HG03139 (cell line): ENCODE results near the gene ABHD16B.

ENCODE experiments used
- ATAC-seq: cut with Tn5 transposase; IDR thresholded peaks from one replicate; pipeline ENCODE4 v1.9.1; 2021; ENCODE audit not compliant: unreplicated experiment

ABHD16B gene

GRCh38 chr20:63894358-63895201 is 33.3 kb downstream of the ABHD16B start, which contains the start of gene DNAJC5:
Gene DNAJC5 (plus strand): TSS chr20:63895126. CDS start chr20:63928346, 33,220 bp downstream.
- peak; percentile 80 for ATAC-seq

GRCh38 chr20:63895202-63895951 is 34.1 kb downstream of the ABHD16B start:
- ATAC-seq, result peak; percentile 12

- no peak for ATAC-seq
Measured at GRCh38 chr20:63895952-63896263, 34.6 kb downstream of the ABHD16B start.

- ATAC-seq, result no peak
Measured at GRCh38 chr20:63896264-63897105, 35.2 kb downstream of the ABHD16B start.

- ATAC-seq, result no peak
Measured at GRCh38 chr20:63897978-63898561, 36.8 kb downstream of the ABHD16B start.

GRCh38 chr20:63898882-63899558 is 37.7 kb downstream of the ABHD16B start:
- no peak for ATAC-seq

DNA sequence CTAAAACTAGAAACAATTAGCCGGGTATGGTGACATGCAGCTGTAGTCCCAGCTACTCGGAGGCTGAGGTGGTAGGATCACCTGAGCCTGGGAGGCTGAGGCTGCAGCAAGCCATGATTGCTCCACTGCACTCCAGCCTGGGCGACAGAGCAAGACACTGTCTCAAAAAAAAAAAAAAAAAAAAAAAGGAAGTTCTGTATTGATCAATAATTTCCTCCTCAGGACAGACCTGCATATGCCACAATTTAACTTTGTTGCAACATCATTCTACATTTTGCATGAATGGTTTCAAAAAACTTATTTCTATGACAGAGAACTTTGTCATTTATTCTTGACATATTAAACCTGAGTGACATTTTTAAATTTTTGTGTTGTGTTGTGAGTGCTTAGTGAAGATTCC is 39.1 kb downstream of the ABHD16B start:
- no peak for ATAC-seq

DNA sequence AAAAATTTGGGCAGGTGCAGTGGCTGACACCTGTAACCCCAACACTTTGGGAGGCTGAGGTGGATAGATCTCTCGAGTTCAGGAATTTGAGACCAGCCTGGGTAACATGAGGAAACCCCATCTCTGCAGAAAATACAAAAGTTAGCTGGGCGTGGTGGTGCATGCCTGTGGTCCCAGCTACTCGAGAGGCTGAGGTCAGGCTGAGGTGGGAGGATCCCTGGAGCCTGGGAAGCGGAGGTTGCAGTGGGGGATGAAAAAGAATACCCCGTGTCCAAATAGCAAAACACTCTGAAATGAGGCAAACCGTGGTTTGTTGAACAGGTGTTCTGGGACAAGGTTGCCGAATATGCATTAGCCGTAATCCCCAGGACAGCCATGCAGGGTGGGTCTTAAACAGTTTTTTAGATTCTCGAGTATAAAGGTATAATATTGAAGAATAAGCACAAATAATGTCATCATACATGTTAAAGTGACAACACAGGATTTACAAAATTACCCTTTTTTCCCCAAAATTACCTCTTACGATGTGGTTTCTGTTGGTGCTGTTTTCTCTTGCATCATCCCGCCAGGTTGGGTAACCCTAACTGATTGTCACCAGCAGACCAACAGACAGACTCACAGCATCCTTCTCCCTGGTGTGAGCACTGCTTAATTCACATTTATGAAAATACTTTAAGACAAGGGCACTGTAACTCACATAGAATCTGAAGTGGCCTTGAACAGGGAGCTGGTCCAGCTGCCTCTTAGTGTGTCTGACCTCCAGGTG is 42.7 kb downstream of the ABHD16B start:
- ATAC-seq, result no peak

- no peak for ATAC-seq
Measured at GRCh38 chr20:63908008-63908682, 46.8 kb downstream of the ABHD16B start.

DNA sequence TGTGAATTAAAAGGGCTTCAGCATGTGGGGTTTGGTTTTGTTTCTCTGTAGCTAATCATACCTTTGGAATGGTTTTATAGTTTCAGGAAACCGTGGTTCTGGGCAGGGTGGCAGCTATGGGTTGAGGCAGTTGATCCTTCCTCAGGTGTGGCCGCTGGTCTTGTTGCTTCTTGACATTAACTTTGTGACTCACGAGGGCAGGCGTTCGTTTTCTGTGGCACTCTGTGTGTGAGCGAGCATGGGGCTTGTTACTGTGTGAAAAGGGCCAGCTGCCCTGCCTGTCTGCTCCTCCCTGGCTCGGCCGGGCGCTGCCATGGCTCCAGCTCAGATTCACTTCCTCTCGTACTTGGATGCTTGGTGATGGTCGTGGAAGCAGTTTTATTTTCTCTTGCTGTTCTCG is 49.9 kb downstream of the ABHD16B start:
- ATAC-seq, result no peak
